Ishikawa (cell line): Measurements from ENCODE around the gene NAALADL1.

Source experiments
- MAX ChIP-seq: IDR thresholded peaks from 2 replicates; pipeline ENCODE4 v1.6.1; 2012
- NFIC ChIP-seq: IDR thresholded peaks from 2 replicates; pipeline ENCODE4 v1.6.1; 2012
- ZBTB7A ChIP-seq: IDR thresholded peaks from 2 replicates; pipeline ENCODE4 v1.6.1; 2012; ENCODE audit warnings: low read depth

GRCh38 chr11:65032216-65032615 lies 26.1 kb downstream of the NAALADL1 start:
- TF ChIP-seq NFIC (no peak), ZBTB7A (no peak), MAX (no peak)
